HepG2 (cell line): Measurements from ENCODE around the gene IFITM5. TPM values are rescaled to one million over a fixed set of nuclear protein-coding genes. Genes with fewer than 3 reads are reported as not detected.

Source experiments
- ATAC-seq: fragments of 200-7000 bp; cut with Tn5 transposase; 3 replicates; pipeline ENCODE4 v1.9.1; 2020; ENCODE audit warnings: mild to moderate bottlenecking, moderate library complexity
- BruUV-seq: library from RNA; stranded (reverse); fragments of 400-500 nt; replicated peaks from 2 replicates; lab custom pipeline; 2021; lab: Mats Ljungman, UMichigan
- CTCF ChIA-PET: fragments of 300-600 bp; formaldehyde crosslinking; extraction: SDS; loops from one replicate; lab custom pipeline; 2021; ENCODE audit warnings: low total read pairs, inconsistent platforms, low intra/inter-chr PET ratio; lab: Yijun Ruan, JAX
- POLR2A ChIA-PET: fragments of 350-600 bp; sonication (Branson Sonifier 250); formaldehyde crosslinking; loops from one replicate; lab custom pipeline; 2020; ENCODE audit warnings: antibody characterized with exemption, inconsistent platforms; lab: Yijun Ruan, JAX
- DNase-seq: peaks from one replicate; pipeline ENCODE4 v3.0.0-alpha.2; 2015; ENCODE audit warnings: low spot score
- FAIRE-seq: peaks from 3 replicates; lab custom pipeline; 2011; peaks lifted over from hg19 to GRCh38; lab: Jason Lieb, UNC
- H2AFZ ChIP-seq: one replicate; pipeline ENCODE4 v1.6.1; 2011; ENCODE audit warnings: low read length, inconsistent platforms
- H3K27ac ChIP-seq: fragments of 300-600 bp; 3 replicates; pipeline ENCODE4 v1.8.0; 2011; ENCODE audit warnings: mixed run types, mild to moderate bottlenecking, mixed read lengths, low read length, inconsistent platforms; ENCODE audit not compliant: insufficient read depth; ENCODE audit errors: extremely low read length
- H3K27me3 ChIP-seq, 2 experiments: fragments of 200-600 bp in 1 of 2; 2 replicates in 1 of 2; 3 replicates in 1 of 2; pipeline versions ENCODE4 v1.6.0 to v1.8.0; 2011; ENCODE audit warnings: low read length in 2 of 2, mild to moderate bottlenecking in 2 of 2, moderate library complexity in 2 of 2, inconsistent platforms in 1 of 2; ENCODE audit not compliant: insufficient read depth in 2 of 2, control insufficient read depth in 1 of 2
- H3K36me3 ChIP-seq, 2 experiments: fragments of 200-600 bp in 1 of 2; replicated peaks in 1 of 2; 2 replicates in 1 of 2; 3 replicates in 1 of 2; pipeline versions ENCODE4 v1.5.1 to v1.8.0; 2011; ENCODE audit warnings: low read length in 2 of 2, inconsistent platforms in 1 of 2; ENCODE audit not compliant: insufficient read depth in 2 of 2, control insufficient read depth in 1 of 2
- H3K4me1 ChIP-seq: 2 replicates; pipeline ENCODE4 v1.5.1; 2012; ENCODE audit warnings: low read length, inconsistent platforms; ENCODE audit not compliant: insufficient read depth
- H3K4me2 ChIP-seq: 2 replicates; pipeline ENCODE4 v1.6.0; 2011; ENCODE audit warnings: low read depth, low read length, inconsistent platforms
- H3K4me3 ChIP-seq, 3 experiments: fragments of 200-600 bp in 1 of 3; sonication (generic), shearing (Covaris generic) in 1 of 3; replicated peaks in 1 of 3; 2 replicates each; pipeline ENCODE4 v1.5.1; 2011 to 2016; ENCODE audit warnings: low read length in 3 of 3, inconsistent platforms in 2 of 3, low read depth in 2 of 3, mild to moderate bottlenecking in 2 of 3, control low read depth in 1 of 3, mixed read lengths in 1 of 3; ENCODE audit not compliant: insufficient read depth in 1 of 3
- H3K79me2 ChIP-seq: one replicate; pipeline ENCODE4 v1.6.1; 2011; ENCODE audit warnings: low read length, inconsistent platforms; ENCODE audit not compliant: insufficient read depth
- H3K9ac ChIP-seq: 2 replicates; pipeline ENCODE4 v1.6.0; 2011; ENCODE audit warnings: mild to moderate bottlenecking, low read depth, low read length, inconsistent platforms; ENCODE audit not compliant: insufficient read depth
- H3K9me3 ChIP-seq: 2 replicates; pipeline ENCODE4 v1.5.1; 2012; ENCODE audit warnings: mild to moderate bottlenecking, low read length
- H4K20me1 ChIP-seq: 2 replicates; pipeline ENCODE4 v1.6.0; 2011; ENCODE audit warnings: inconsistent platforms, mild to moderate bottlenecking, low read length, moderate library complexity; ENCODE audit not compliant: insufficient read depth
- MIER2 ChIP-seq: IDR thresholded peaks from 2 replicates; pipeline ENCODE4 v1.6.1; 2016; ENCODE audit warnings: missing biosample characterization, missing genetic modification reagents
- NR2C2 ChIP-seq: sonication (generic); formaldehyde crosslinking; IDR thresholded peaks from 2 replicates; pipeline ENCODE4 v1.4.0; 2020; ENCODE audit warnings: missing genetic modification reagents, mild to moderate bottlenecking, moderate library complexity, borderline replicate concordance
- ZNF614 ChIP-seq: IDR thresholded peaks from 2 replicates; pipeline ENCODE4 v1.6.1; 2018; ENCODE audit warnings: missing biosample characterization, missing genetic modification reagents, inconsistent platforms, borderline replicate concordance
- WGBS: methylation state at CpG from one replicate; pipeline ENCODE4 v1.1.6; 2017; ENCODE audit warnings: low lambda C conversion rate; 5-methylcytosine and 5-hydroxymethylcytosine counted together
- in situ Hi-C: cut with HindIII; loops from 2 replicates; pipeline ENCODE4 v1.10.0; 2017; ENCODE audit warnings: low pct_unique_long_range_greater_than_20kb; ENCODE audit not compliant: extremely low pct_ligation_motif_present
- intact Hi-C: fragments of 100-400 bp; cut with micrococcal nuclease; formaldehyde crosslinking; loops from one replicate; pipeline ENCODE4 v1.10.0; 2022; ENCODE audit not compliant: unreplicated experiment
- polyA plus RNA-seq, 8 experiments: library from polyadenylated mRNA; depleted of rRNA in 3 of 8; stranded (reverse) in 7 of 8; unstranded in 1 of 8; fragments of >200 nt; fragmentation: Illumina TruSeq in 4 of 8; extraction: Trizol in 4 of 8; gene quantifications; 2 replicates each; pipeline versions ENCODE4 v1.2.1 to v1.2.3, GENCODE V29; 2011 to 2016; ENCODE audit warnings: low read depth in 4 of 8, missing spikeins in 1 of 8, mixed read lengths in 1 of 8; ENCODE audit not compliant: insufficient read depth in 1 of 8
- total RNA-seq, 5 experiments: library from RNA; depleted of rRNA; stranded (reverse); fragments of >200 nt; fragmentation: Illumina TruSeq; extraction: Trizol; gene quantifications; 2 replicates each; pipeline ENCODE4 v1.2.3, GENCODE V29; 2016; ENCODE audit warnings: low read depth in 1 of 5
- TF ChIP-seq, protein P1 (sequence below): sonication (generic); formaldehyde crosslinking; IDR thresholded peaks from 2 replicates; pipeline ENCODE4 v1.4.0; 2020; ENCODE audit warnings: mild to moderate bottlenecking, missing genetic modification reagents

The IFITM5 gene
- total and polyA plus RNA-seq, 2 of the 13 experiments (the other 11 are each of a cell fraction or from before 2014, with no cell fraction given) = not detected

DNA sequence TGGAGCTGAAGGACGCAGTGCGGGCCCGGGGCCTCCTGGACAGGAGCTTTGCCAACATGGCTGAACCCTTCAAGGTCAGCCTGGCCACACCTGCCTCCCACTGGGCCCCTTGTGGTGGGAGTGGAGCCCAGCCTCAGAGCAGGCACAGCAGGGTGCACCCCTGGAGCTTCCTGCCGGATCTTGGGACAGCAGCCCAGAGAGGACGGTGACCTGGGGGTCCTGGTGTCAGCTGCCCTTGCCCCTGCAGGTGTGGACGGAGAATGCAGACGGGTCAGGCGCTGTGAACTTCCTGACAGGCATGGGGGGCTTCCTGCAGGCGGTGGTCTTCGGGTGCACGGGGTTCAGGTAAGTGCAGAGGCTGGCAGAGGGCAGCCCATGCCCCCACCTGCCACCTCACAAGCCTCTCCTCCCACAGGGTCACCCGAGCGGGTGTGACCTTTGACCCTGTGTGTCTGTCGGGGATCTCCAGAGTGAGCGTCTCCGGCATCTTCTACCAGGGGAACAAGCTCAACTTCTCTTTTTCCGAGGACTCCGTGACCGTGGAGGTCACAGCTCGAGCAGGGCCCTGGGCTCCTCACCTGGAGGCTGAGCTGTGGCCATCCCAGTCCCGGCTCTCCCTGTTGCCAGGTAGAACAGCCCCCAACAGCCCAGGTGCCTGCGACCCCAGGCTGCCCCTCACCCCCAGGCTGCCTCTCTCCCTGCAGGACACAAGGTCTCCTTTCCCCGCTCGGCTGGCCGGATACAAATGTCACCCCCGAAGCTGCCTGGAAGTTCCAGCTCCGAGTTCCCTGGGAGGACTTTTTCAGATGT is 5.3 kb downstream of the IFITM5 start:
- H3K9ac ChIP-seq = no peak overlapping the region
- FAIRE-seq (no peak), ATAC-seq (no peak), DNase-seq (no peak)
- intact Hi-C loops = no loop called here
- H2AFZ ChIP-seq = no peak overlapping the region
- H3K4me2 ChIP-seq = no peak overlapping the region
- POLR2A ChIA-PET = no interaction called here
- WGBS = 97% methylated on average over 12 of the region's 27 CpGs
- H3K9me3 ChIP-seq = no peaks in the 10 kb centered on the region
- in situ Hi-C loops = no loop called here
- H3K27me3 ChIP-seq = peaks cover 9 to 12% of the 10 kb centered on the region in 2 experiments
- CTCF ChIA-PET = no interaction called here
- BruUV-seq = no TSS peak
- H4K20me1 ChIP-seq = no peaks in the 10 kb centered on the region
- no peak overlapping the region for H3K4me3 ChIP-seq
- TF ChIP-seq MIER2 (CRISPR knock-in tag) (no peak), ZNF614 (no peak), NR2C2 (0 out of 2 replicates have a peak, but pooled peaks have one; percentile 18)
- TF ChIP-seq, protein P1, sequence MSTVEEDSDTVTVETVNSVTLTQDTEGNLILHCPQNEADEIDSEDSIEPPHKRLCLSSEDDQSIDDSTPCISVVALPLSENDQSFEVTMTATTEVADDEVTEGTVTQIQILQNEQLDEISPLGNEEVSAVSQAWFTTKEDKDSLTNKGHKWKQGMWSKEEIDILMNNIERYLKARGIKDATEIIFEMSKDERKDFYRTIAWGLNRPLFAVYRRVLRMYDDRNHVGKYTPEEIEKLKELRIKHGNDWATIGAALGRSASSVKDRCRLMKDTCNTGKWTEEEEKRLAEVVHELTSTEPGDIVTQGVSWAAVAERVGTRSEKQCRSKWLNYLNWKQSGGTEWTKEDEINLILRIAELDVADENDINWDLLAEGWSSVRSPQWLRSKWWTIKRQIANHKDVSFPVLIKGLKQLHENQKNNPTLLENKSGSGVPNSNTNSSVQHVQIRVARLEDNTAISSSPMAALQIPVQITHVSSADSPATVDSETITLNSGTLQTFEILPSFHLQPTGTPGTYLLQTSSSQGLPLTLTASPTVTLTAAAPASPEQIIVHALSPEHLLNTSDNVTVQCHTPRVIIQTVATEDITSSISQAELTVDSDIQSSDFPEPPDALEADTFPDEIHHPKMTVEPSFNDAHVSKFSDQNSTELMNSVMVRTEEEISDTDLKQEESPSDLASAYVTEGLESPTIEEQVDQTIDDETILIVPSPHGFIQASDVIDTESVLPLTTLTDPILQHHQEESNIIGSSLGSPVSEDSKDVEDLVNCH (CRISPR knock-in tag) = no peak
- H3K79me2 ChIP-seq = no peaks in the 10 kb centered on the region
- H3K27ac ChIP-seq = no peak overlapping the region
- 0 out of 5 replicates have a peak, but pooled peaks cover 0 to 2% of the 10 kb centered on the region in 2 experiments for H3K36me3 ChIP-seq
- peaks cover 29% of the 10 kb centered on the region for H3K4me1 ChIP-seq
